Lower lobe of right lung (tissue), 2 donors: ENCODE measurements around the gene SRC. TPM values are rescaled to one million over a fixed set of nuclear protein-coding genes. Genes with fewer than 3 reads are reported as not detected.

Experiments used
- ATAC-seq, 2 donors: fragments of 200-7000 bp; cut with Tn5 transposase; one replicate each; pipeline ENCODE4 v1.9.1; 2020 to 2022; ENCODE audit warnings: mild to moderate bottlenecking in 2 of 2, moderate library complexity in 2 of 2
- DNase-seq: peaks from one replicate; pipeline ENCODE4 v3.0.0-alpha.2; 2020
- H3K27ac ChIP-seq: fragments of 200-600 bp; one replicate; pipeline ENCODE4 v1.8.0; 2022
- H3K27me3 ChIP-seq: fragments of 200-600 bp; one replicate; pipeline ENCODE4 v1.8.0; 2022; ENCODE audit warnings: low read depth
- H3K36me3 ChIP-seq: fragments of 200-600 bp; one replicate; pipeline ENCODE4 v1.8.0; 2022; ENCODE audit warnings: mild to moderate bottlenecking
- H3K4me1 ChIP-seq: fragments of 200-600 bp; one replicate; pipeline ENCODE4 v1.8.0; 2022
- H3K4me3 ChIP-seq: fragments of 200-600 bp; one replicate; pipeline ENCODE4 v1.8.0; 2022; ENCODE audit warnings: mild to moderate bottlenecking
- H3K9me3 ChIP-seq: fragments of 200-600 bp; one replicate; pipeline ENCODE4 v1.8.0; 2022
- CTCF ChIP-seq: fragments of 200-600 bp; IDR thresholded peaks from one replicate; pipeline ENCODE4 v1.8.0; 2022; ENCODE audit warnings: antibody characterized with exemption, mild to moderate bottlenecking
- intact Hi-C: fragments of 100-400 bp; cut with DNase I; formaldehyde crosslinking; loops from one replicate; pipeline ENCODE4 v1.11.0; 2022
- total RNA-seq: library from RNA; stranded (reverse); fragmentation: NEBNext Ultra II Directional; extraction: Animal tissue kit (Norgen Biotek cat#: 25700); gene quantifications from one replicate; pipeline ENCODE4 v1.2.1, GENCODE V29; 2021
- donor health status: DM: no; HTN: yes; CAD: no; lungs with severe emphysema.

Gene SRC
- total RNA-seq, 1 donor from 2014 or later: 72.7 TPM

GRCh38 chr20:37361336-37361735, 15.4 kb downstream of the SRC start:
- peaks cover 33% of the 10 kb centered on the region for H3K4me1 ChIP-seq
- intact Hi-C loops: no loop called here
- no peak for TF ChIP-seq CTCF
- DNase-seq (no peak), ATAC-seq (no peak)
- no peaks in the 10 kb centered on the region for H3K9me3 ChIP-seq
- H3K27ac ChIP-seq: no peak overlapping the region
- no peak overlapping the region for H3K4me3 ChIP-seq
- H3K36me3 ChIP-seq: peaks cover 9% of the 10 kb centered on the region
- no peaks in the 10 kb centered on the region for H3K27me3 ChIP-seq

DNA sequence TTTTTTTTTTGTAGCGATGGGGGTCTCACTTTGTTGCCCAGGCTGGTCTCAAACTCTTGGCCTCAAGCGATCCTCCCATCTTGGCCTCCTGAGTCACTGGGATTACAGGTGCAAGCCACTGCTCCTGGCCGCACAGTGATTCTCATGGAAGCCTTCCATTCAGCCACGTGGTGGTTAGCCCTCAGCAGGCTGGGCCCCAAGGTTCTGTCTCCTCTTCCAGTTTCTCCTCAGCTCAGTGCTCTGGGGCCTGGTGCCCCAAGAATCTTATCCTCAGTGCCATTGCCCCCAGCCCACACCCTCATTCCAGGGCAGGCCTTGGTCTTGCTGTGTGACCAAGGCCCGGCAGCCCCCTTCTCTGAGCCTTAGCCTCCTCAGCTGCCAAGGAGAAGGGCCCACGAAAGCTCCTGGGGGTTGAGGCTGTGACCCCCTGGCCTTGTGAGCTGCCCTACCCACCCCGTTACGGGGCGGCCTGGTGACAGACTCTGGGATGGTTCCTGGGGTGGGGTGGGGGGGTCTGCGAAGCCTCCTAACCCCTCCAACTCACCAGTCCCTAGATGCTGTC, 16.4 kb downstream of the SRC start:
- DNase-seq: no peak
- ATAC-seq: no peak
- Histone ChIP-seq H3K4me1 (peaks cover 30% of the 10 kb centered on the region), H3K36me3 (peaks cover 11% of the 10 kb centered on the region), H3K9me3 (no peaks in the 10 kb centered on the region), H3K4me3 (no peak overlapping the region), H3K27ac (no peak overlapping the region), H3K27me3 (no peaks in the 10 kb centered on the region)
- intact Hi-C loops: no loop called here
- no peak for TF ChIP-seq CTCF

DNA sequence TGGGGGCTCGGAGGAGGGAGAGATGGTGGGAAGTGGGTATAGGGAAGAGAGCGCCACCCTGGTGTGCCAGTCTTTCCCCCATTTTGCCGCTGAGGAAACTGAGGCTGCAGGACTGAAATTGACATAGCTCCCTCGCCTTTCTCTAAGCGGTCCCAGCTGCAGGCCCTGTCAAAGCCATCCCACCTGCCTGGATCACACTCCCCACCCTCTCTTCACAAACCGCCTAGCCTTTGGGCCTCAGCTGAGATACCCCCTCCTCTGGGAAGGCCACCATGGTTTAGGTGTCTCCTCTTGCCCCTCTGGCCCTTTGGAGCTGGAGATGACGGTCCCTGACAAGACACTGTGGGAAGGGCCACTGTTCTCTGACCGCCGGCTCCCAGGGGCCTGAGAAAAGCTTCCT, 16.9 kb downstream of the SRC start:
- H3K36me3 ChIP-seq: peaks cover 16% of the 10 kb centered on the region
- peaks cover 28% of the 10 kb centered on the region for H3K4me1 ChIP-seq
- no peak overlapping the region for H3K27ac ChIP-seq
- no peaks in the 10 kb centered on the region for H3K27me3 ChIP-seq
- ATAC-seq: no peak
- intact Hi-C loops: no loop called here
- H3K4me3 ChIP-seq: no peak overlapping the region
- no peaks in the 10 kb centered on the region for H3K9me3 ChIP-seq
- no peak for DNase-seq
- no peak for TF ChIP-seq CTCF

GRCh38 chr20:37363221-37364012, 17.5 kb downstream of the SRC start:
- Histone ChIP-seq H3K36me3 (peaks cover 19% of the 10 kb centered on the region), H3K27me3 (no peaks in the 10 kb centered on the region), H3K9me3 (no peaks in the 10 kb centered on the region), H3K4me1 (peaks cover 22% of the 10 kb centered on the region), H3K27ac (no peak overlapping the region), H3K4me3 (no peak overlapping the region)
- no peak for ATAC-seq
- peak; percentile 41 for DNase-seq
- intact Hi-C loops: no loop called here
- TF ChIP-seq CTCF: no peak

GRCh38 chr20:37364013-37364926, 18.3 kb downstream of the SRC start:
- Histone ChIP-seq H3K36me3 (peaks cover 19% of the 10 kb centered on the region), H3K9me3 (no peaks in the 10 kb centered on the region), H3K4me3 (no peak overlapping the region), H3K27me3 (no peaks in the 10 kb centered on the region), H3K4me1 (peaks cover 14% of the 10 kb centered on the region), H3K27ac (no peak overlapping the region)
- peak; percentile 37 for DNase-seq
- ATAC-seq: no peak
- intact Hi-C loops: no loop called here
- TF ChIP-seq CTCF: no peak
